Transverse colon (tissue), 4 donors: ENCODE data around the gene DRD3. TPM values are rescaled to one million over a fixed set of nuclear protein-coding genes. Genes with fewer than 3 reads are reported as not detected.

Source experiments
- DNase-seq: peaks from one replicate; pipeline ENCODE4 v3.0.0-alpha.2; 2019
- H3K27ac ChIP-seq, 4 donors: fragments of 200-600 bp; sonication (generic); 2 replicates each; pipeline ENCODE4 v1.5.1; 2016 to 2018; ENCODE audit warnings: inconsistent platforms in 4 of 4
- H3K27me3 ChIP-seq: fragments of 200-600 bp; sonication (generic); 2 replicates; pipeline ENCODE4 v1.5.1; 2017; ENCODE audit warnings: inconsistent platforms
- H3K36me3 ChIP-seq, 4 donors: fragments of 200-600 bp; sonication (generic); 2 replicates each; pipeline ENCODE4 v1.5.1; 2017 to 2019; ENCODE audit warnings: inconsistent platforms in 4 of 4
- H3K4me1 ChIP-seq, 4 donors: fragments of 200-600 bp; sonication (generic); 2 replicates each; pipeline ENCODE4 v1.5.1; 2017 to 2020; ENCODE audit warnings: inconsistent platforms in 4 of 4
- H3K4me3 ChIP-seq, 4 donors: fragments of 200-600 bp; sonication (generic); 1 replicate in 1 of 4; 2 replicates in 3 of 4; pipeline versions ENCODE4 v1.5.1 to v1.6.1; 2017 to 2019; ENCODE audit warnings: inconsistent platforms in 4 of 4
- H3K9me3 ChIP-seq, 2 donors: fragments of 200-600 bp; sonication (generic); 2 replicates each; pipeline ENCODE4 v1.5.1; 2017 to 2019; ENCODE audit warnings: inconsistent platforms in 2 of 2
- CTCF ChIP-seq, 5 experiments: fragments of 200-600 bp in 3 of 5; fragments of 450-650 bp in 2 of 5; sonication (generic) in 3 of 5; IDR thresholded peaks; 1 replicate in 2 of 5; 2 replicates in 3 of 5; pipeline ENCODE4 v1.5.1; 2016 to 2017; ENCODE audit warnings: antibody characterized with exemption in 5 of 5, inconsistent platforms in 3 of 5, mild to moderate bottlenecking in 2 of 5, moderate library complexity in 1 of 5
- EP300 ChIP-seq: sonication (generic); formaldehyde crosslinking; IDR thresholded peaks from one replicate; pipeline ENCODE4 v1.6.1; 2017; ENCODE audit warnings: antibody characterized with exemption, low read depth
- POLR2A ChIP-seq: fragments of 450-650 bp; IDR thresholded peaks from one replicate; pipeline ENCODE4 v1.6.1; 2016; ENCODE audit warnings: antibody characterized with exemption, mild to moderate bottlenecking, moderate library complexity
- POLR2AphosphoS5 ChIP-seq, 3 donors: sonication (generic); formaldehyde crosslinking; IDR thresholded peaks; one replicate each; pipeline ENCODE4 v1.6.1; 2016; ENCODE audit warnings: antibody characterized with exemption in 3 of 3
- WGBS, 2 donors: methylation state at CpG; one replicate each; pipeline ENCODE4 v1.1.5; 2018; ENCODE audit warnings: low coverage in 1 of 2; 5-methylcytosine and 5-hydroxymethylcytosine counted together
- in situ Hi-C, 4 donors: fragments of 200-750 bp; cut with MboI; loops; one replicate each; pipeline versions ENCODE4 v1.15.0 to v1.15.1; 2017; ENCODE audit warnings: low sequenced_read_pairs in 3 of 4, low pct_ligation_motif_present in 1 of 4, low pct_unique_long_range_greater_than_20kb in 1 of 4
- intact Hi-C: fragments of 100-400 bp; cut with DNase I; formaldehyde crosslinking; loops from one replicate; pipeline ENCODE4 v1.15.1; 2023; ENCODE audit warnings: low total_unique reads
- total RNA-seq, 4 donors: library from RNA; depleted of rRNA; stranded (reverse); fragments of >200 nt; gene quantifications; one replicate each; pipeline ENCODE4 v1.1.0, GENCODE V29; 2016

DRD3 gene
- total RNA-seq, 4 donors from 2014 or later: not detected

GRCh38 chr3:114175204-114175987, 3.5 kb downstream of the DRD3 start:
- no peak for DNase-seq
- TF ChIP-seq POLR2AphosphoS5 (IDR thresholded peaks at IDR 0.05) (no peak), POLR2A (no peak), CTCF (IDR thresholded peaks at IDR 0.05) (no peak), EP300 (no peak)
- Histone ChIP-seq H3K4me1 (no peaks in the 10 kb centered on the region), H3K27me3 (no peaks in the 10 kb centered on the region), H3K9me3 (no peaks in the 10 kb centered on the region), H3K27ac (no peak overlapping the region), H3K4me3 (no peak overlapping the region), H3K36me3 (no peaks in the 10 kb centered on the region)
- intact Hi-C loops: no loop called here
- WGBS, 2 donors: 58 to 59% methylated on average over 3 of the region's 3 CpGs
- in situ Hi-C loops: no loop called here

- intact Hi-C loops: no loop called here
- no peak overlapping the region for H3K27ac ChIP-seq
- H3K36me3 ChIP-seq: no peaks in the 10 kb centered on the region
- no peaks in the 10 kb centered on the region for H3K9me3 ChIP-seq
- no peak for DNase-seq
- no peaks in the 10 kb centered on the region for H3K27me3 ChIP-seq
- TF ChIP-seq POLR2A: no peak
- no peak overlapping the region for H3K4me3 ChIP-seq
- no peaks in the 10 kb centered on the region for H3K4me1 ChIP-seq
- 90 to 100% methylated on average over 1 to 7 of the region's 7 CpGs for WGBS, 2 donors
- in situ Hi-C loops: no loop called here
Measured at GRCh38 chr3:114171677-114172076, 7.2 kb downstream of the DRD3 start.

- 29 to 55% methylated on average over 2 of the region's 2 CpGs for WGBS, 2 donors
- intact Hi-C loops: no loop called here
- H3K4me3 ChIP-seq: no peak overlapping the region
- in situ Hi-C loops: no loop called here
- no peaks in the 10 kb centered on the region for H3K4me1 ChIP-seq
- no peaks in the 10 kb centered on the region for H3K27me3 ChIP-seq
- no peaks in the 10 kb centered on the region for H3K36me3 ChIP-seq
- no peak for TF ChIP-seq POLR2AphosphoS5 (IDR thresholded peaks at IDR 0.05)
- no peak for DNase-seq
- no peak overlapping the region for H3K27ac ChIP-seq
- no peaks in the 10 kb centered on the region for H3K9me3 ChIP-seq
Measured at GRCh38 chr3:114168150-114168549, 10.7 kb downstream of the DRD3 start.

- in situ Hi-C loops: loop anchor here in 1 of 4 donors (10.0 kb wide), 1 partner anchor 257 kb away; no protein-coding TSS in a partner anchor
Measured at GRCh38 chr3:114157321-114157720, 21.5 kb downstream of the DRD3 start.

More at GRCh38 chr3:114157321-114157720, 21.5 kb downstream of the DRD3 start:
- DNase-seq: no peak
- TF ChIP-seq EP300 (no peak), POLR2A (no peak), CTCF (IDR thresholded peaks at IDR 0.05) (no peak), POLR2AphosphoS5 (IDR thresholded peaks at IDR 0.05) (no peak)
- Histone ChIP-seq H3K9me3 (no peaks in the 10 kb centered on the region), H3K4me1 (peaks cover 0 to 6% (median 0%) of the 10 kb centered on the region in 4 donors), H3K4me3 (no peak overlapping the region), H3K27me3 (no peaks in the 10 kb centered on the region), H3K36me3 (no peaks in the 10 kb centered on the region), H3K27ac (no peak overlapping the region)
- intact Hi-C loops: no loop called here
- WGBS, 2 donors: 95% methylated on average over 1 of the region's 1 CpG; no CpG with 5 or more reads in 1 of the 2 donors
